ENCODE measurements around the gene TXNDC16.

GRCh38 chr14:52531481-52531880 is 20.8 kb downstream of the TXNDC16 start:
- no peak for TF ChIP-seq POLR2AphosphoS5 (IDR thresholded peaks at IDR 0.05)
- no peak for TF ChIP-seq POLR2A (IDR thresholded peaks at IDR 0.05)
- TF ChIP-seq CTCF (IDR thresholded peaks at IDR 0.05): no peak

Data from prostate gland (tissue), 2 donors.